Loucy (cell line): ENCODE data around the gene LACTBL1.
"Not testable (repeated sequence)": the region's sequence is repeated elsewhere in the genome, so short reads cannot be mapped to it uniquely, and the experiment has no call there.

ENCODE experiments used
- H2AFZ ChIP-seq: fragments of 200-600 bp; sonication (generic); 2 replicates; pipeline ENCODE4 v1.6.0; 2016; ENCODE audit warnings: antibody characterized with exemption, mild to moderate bottlenecking, low read length, moderate library complexity
- H3F3A ChIP-seq: fragments of 200-600 bp; 2 replicates; pipeline ENCODE4 v1.6.0; 2016; ENCODE audit warnings: antibody characterized with exemption, low read depth, mild to moderate bottlenecking
- H3K27me3 ChIP-seq: fragments of 200-600 bp; sonication (generic); 2 replicates; pipeline ENCODE4 v1.6.1; 2014; ENCODE audit warnings: low read length, mild to moderate bottlenecking; ENCODE audit not compliant: insufficient read depth, poor library complexity, severe bottlenecking
- H3K36me3 ChIP-seq: fragments of 200-600 bp; sonication (generic); 2 replicates; pipeline ENCODE4 v1.6.1; 2016; ENCODE audit warnings: low read length; ENCODE audit not compliant: insufficient read depth
- H3K4me1 ChIP-seq: fragments of 200-600 bp; sonication (generic); 2 replicates; pipeline ENCODE4 v1.5.1; 2014; ENCODE audit warnings: low read length, mild to moderate bottlenecking; ENCODE audit not compliant: insufficient read depth, poor library complexity, severe bottlenecking
- H3K4me2 ChIP-seq: fragments of 200-600 bp; sonication (generic); 2 replicates; pipeline ENCODE4 v1.6.0; 2014; ENCODE audit warnings: antibody characterized with exemption, low read length, low read depth, mild to moderate bottlenecking; ENCODE audit not compliant: poor library complexity, severe bottlenecking
- H3K4me3 ChIP-seq: fragments of 200-600 bp; sonication (generic); 2 replicates; pipeline ENCODE4 v1.5.1; 2014; ENCODE audit warnings: low read length, mild to moderate bottlenecking, mixed read lengths; ENCODE audit not compliant: poor library complexity, severe bottlenecking
- H3K79me2 ChIP-seq: fragments of 200-600 bp; sonication (generic); 2 replicates; pipeline ENCODE4 v1.6.1; 2014; ENCODE audit warnings: low read length; ENCODE audit not compliant: insufficient read depth
- H3K9ac ChIP-seq: fragments of 200-600 bp; sonication (generic); 2 replicates; pipeline ENCODE4 v1.6.0; 2014; ENCODE audit warnings: mild to moderate bottlenecking, low read depth, low read length, moderate library complexity; ENCODE audit not compliant: poor library complexity, severe bottlenecking
- H3K9me2 ChIP-seq: fragments of 200-600 bp; sonication (generic); replicated peaks from 2 replicates; pipeline ENCODE4 v1.6.1; 2016; ENCODE audit warnings: low read depth, low read length, mixed read lengths
- H3K9me3 ChIP-seq: fragments of 200-600 bp; sonication (generic); 2 replicates; pipeline ENCODE4 v1.6.1; 2014; ENCODE audit warnings: mild to moderate bottlenecking, antibody characterized with exemption, low read length, low read depth; ENCODE audit not compliant: insufficient read depth
- H4K20me1 ChIP-seq: fragments of 200-600 bp; sonication (generic); 2 replicates; pipeline ENCODE4 v1.6.0; 2014; ENCODE audit warnings: antibody characterized with exemption, low read length, mild to moderate bottlenecking; ENCODE audit not compliant: insufficient read depth, poor library complexity, severe bottlenecking
- CTCF ChIP-seq: fragments of 200-600 bp; sonication (generic); conservative IDR thresholded peaks from 2 replicates; pipeline ENCODE4 v1.5.1; 2014; ENCODE audit warnings: mild to moderate bottlenecking, antibody characterized with exemption, low read length
- EZH2phosphoT487 ChIP-seq: fragments of 200-600 bp; IDR thresholded peaks from 2 replicates; pipeline ENCODE4 v1.6.1; 2018; ENCODE audit warnings: antibody characterized with exemption, mild to moderate bottlenecking, moderate library complexity, borderline replicate concordance

Gene LACTBL1

GRCh38 chr1:22951796-22952195 lies 20.9 kb downstream of the LACTBL1 start:
- Histone ChIP-seq H3K36me3 (no peaks in the 10 kb centered on the region), H3K79me2 (no peaks in the 10 kb centered on the region), H3K4me1 (no peaks in the 10 kb centered on the region), H3K4me2 (no peak overlapping the region), H3K9me2 (no peaks in the 10 kb centered on the region), H3K9ac (no peak overlapping the region), H3K9me3 (no peaks in the 10 kb centered on the region), H4K20me1 (no peaks in the 10 kb centered on the region), H3K27me3 (no peaks in the 10 kb centered on the region), H2AFZ (no peak overlapping the region), H3F3A (no peaks in the 10 kb centered on the region), H3K4me3 (no peak overlapping the region)
- no peak for TF ChIP-seq EZH2phosphoT487
- no peak for TF ChIP-seq CTCF

- Histone ChIP-seq H3F3A (no peaks in the 10 kb centered on the region), H3K4me3 (no peak overlapping the region), H3K9me3 (no peaks in the 10 kb centered on the region), H2AFZ (no peak overlapping the region), H3K27me3 (no peaks in the 10 kb centered on the region), H3K9me2 (no peaks in the 10 kb centered on the region), H3K79me2 (no peaks in the 10 kb centered on the region), H3K9ac (no peak overlapping the region), H3K36me3 (no peaks in the 10 kb centered on the region), H4K20me1 (no peaks in the 10 kb centered on the region), H3K4me1 (no peaks in the 10 kb centered on the region), H3K4me2 (no peak overlapping the region)
- TF ChIP-seq CTCF (no peak), EZH2phosphoT487 (no peak)
Measured at GRCh38 chr1:22949822-22950331, 22.8 kb downstream of the LACTBL1 start.

- not testable (repeated sequence) for H3K27me3 ChIP-seq, H3K79me2 ChIP-seq
Measured at GRCh38 chr1:22945171-22945570, 27.5 kb downstream of the LACTBL1 start.

GRCh38 chr1:22944346-22945055 lies 28.2 kb downstream of the LACTBL1 start:
- Histone ChIP-seq H4K20me1 (no peaks in the 10 kb centered on the region), H3K27me3 (no peaks in the 10 kb centered on the region), H3K36me3 (no peaks in the 10 kb centered on the region), H3K4me1 (no peaks in the 10 kb centered on the region), H3K4me2 (no peak overlapping the region), H3K9ac (no peak overlapping the region), H3K9me2 (no peaks in the 10 kb centered on the region), H3K9me3 (peaks cover 9% of the 10 kb centered on the region), H2AFZ (no peak overlapping the region), H3K4me3 (no peak overlapping the region), H3K79me2 (no peaks in the 10 kb centered on the region), H3F3A (no peaks in the 10 kb centered on the region)
- TF ChIP-seq CTCF (no peak), EZH2phosphoT487 (no peak)

More at GRCh38 chr1:22945171-22945570, 27.5 kb downstream of the LACTBL1 start:
- H3K4me3 ChIP-seq, H2AFZ ChIP-seq, H3F3A ChIP-seq, H3K9me3 ChIP-seq, H3K36me3 ChIP-seq, H3K9me2 ChIP-seq, H3K9ac ChIP-seq, H3K4me2 ChIP-seq, H4K20me1 ChIP-seq, H3K4me1 ChIP-seq: not testable (repeated sequence)
